OCI-LY1 (cell line): Measurements from ENCODE around the gene OXCT2.
"Not testable (repeated sequence)": the region's sequence is repeated elsewhere in the genome, so short reads cannot be mapped to it uniquely, and the experiment has no call there.

ENCODE experiments used
- EZH2 ChIP-seq: fragments of 200-600 bp; sonication (generic), shearing (Covaris generic); IDR thresholded peaks from 2 replicates; pipeline ENCODE4 v1.8.0; 2017; ENCODE audit warnings: borderline replicate concordance, mixed run types, mild to moderate bottlenecking, antibody characterized with exemption, low read length, moderate library complexity, mixed read lengths
- TF ChIP-seq, protein P1 (sequence below): fragments of 200-600 bp; sonication (generic), shearing (Covaris generic); IDR thresholded peaks from 2 replicates; pipeline ENCODE4 v1.5.1; 2017; ENCODE audit warnings: mild to moderate bottlenecking, antibody characterized with exemption, low read length, moderate library complexity, mixed read lengths

DNA sequence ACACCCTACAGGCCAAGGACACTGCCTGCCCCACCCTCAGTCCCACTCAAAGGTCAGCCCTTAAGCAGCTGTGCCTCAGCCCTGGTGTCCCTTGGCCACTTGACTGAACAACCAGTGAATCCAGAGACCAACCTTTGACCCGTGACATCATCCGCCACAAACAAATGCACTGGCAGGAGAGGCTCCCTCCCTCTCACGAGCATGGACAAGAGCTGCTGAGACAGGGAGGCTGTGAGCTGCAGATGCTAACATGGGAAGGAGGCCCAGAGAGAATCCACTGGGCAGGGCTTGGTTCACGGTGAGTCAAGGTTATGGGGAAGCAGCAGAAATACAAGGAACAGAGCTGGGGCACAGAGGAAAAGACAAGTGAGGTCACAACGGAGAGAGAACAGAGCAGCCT lies 4.7 kb downstream of the OXCT2 start:
- TF ChIP-seq, protein P1, sequence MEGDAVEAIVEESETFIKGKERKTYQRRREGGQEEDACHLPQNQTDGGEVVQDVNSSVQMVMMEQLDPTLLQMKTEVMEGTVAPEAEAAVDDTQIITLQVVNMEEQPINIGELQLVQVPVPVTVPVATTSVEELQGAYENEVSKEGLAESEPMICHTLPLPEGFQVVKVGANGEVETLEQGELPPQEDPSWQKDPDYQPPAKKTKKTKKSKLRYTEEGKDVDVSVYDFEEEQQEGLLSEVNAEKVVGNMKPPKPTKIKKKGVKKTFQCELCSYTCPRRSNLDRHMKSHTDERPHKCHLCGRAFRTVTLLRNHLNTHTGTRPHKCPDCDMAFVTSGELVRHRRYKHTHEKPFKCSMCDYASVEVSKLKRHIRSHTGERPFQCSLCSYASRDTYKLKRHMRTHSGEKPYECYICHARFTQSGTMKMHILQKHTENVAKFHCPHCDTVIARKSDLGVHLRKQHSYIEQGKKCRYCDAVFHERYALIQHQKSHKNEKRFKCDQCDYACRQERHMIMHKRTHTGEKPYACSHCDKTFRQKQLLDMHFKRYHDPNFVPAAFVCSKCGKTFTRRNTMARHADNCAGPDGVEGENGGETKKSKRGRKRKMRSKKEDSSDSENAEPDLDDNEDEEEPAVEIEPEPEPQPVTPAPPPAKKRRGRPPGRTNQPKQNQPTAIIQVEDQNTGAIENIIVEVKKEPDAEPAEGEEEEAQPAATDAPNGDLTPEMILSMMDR, result not testable (repeated sequence)
- not testable (repeated sequence) for TF ChIP-seq EZH2
